ELF-1 (cell line): Measurements from ENCODE around the gene TNIP3.

ENCODE experiments used
- DNase-seq: peaks from one replicate; pipeline ENCODE4 v3.0.0-alpha.2; 2016; ENCODE audit warnings: low read depth, low spot score

TNIP3 gene

GRCh38 chr4:121139533-121140222 lies 24.4 kb downstream of the TNIP3 start:
- no peak for DNase-seq

DNA sequence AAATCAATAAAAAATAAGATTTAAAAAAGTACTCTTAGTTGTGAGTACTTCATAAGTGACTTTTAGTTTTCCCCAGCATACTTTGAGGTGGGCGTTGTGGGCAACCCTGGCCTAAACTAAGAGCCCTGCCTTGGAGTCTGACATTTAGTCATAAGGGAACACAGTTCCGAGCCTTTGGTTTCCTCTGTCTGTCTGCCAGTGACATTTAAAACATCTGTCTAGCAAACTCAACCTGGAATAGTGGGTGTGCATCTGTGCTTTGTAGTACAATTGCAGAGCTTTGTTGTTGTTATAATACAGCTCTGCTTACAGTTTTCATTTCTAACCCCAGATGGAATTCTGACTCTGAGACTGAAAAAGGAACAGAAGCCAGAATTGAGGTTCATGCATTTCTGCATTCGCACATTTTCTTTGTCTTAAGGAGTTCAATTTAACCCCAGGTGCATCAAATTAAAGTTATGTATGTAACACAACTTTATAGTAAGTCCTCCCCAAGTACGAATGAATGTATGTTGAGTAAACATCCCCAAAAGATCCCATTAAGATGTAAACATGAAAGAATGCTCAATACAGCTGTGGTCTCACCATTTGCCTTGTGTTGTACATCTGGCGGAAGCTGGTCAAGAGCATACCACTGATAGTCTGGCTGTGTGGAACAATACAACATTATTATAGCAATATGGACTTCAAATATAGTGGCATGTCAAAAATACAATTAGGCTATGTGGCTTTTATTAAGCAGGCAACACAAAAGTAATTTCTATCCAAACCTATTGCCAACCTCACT lies 25.9 kb downstream of the TNIP3 start:
- DNase-seq, result no peak

GRCh38 chr4:121130326-121130660 lies 33.8 kb downstream of the TNIP3 start:
- DNase-seq, result no peak

DNA sequence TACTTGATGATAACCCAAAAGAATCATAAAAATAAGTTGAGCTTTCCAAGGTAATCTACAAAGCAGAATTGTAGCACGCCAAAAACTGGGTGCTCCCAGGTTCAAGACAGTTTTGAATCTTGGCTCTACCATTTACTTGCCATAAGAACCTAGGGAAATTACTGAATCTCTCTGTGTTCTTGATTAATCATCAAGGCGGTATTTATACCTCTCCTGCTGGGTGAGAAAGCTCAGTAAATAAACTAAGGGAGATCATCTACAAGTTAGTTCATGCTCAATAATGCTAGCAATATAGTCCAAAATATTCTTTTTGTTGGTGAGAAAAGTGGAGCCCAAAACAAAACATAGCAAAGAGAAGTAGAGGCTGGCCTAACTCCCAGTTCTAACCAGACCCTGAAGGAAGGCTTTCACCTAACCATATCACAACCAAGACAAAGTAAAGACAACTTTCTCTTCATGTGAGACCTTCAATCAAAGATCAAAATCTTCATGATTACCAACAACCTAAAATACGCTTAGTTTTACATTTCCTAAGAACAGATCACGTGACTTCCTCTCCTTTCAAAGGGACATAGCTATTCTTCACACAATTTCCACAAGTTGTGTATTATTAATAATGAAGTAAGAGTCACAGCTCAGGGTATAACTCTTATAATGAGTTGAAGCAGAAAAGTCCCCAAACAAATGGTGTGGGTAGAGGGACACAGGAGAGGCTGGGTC lies 34.4 kb downstream of the TNIP3 start:
- no peak for DNase-seq

GRCh38 chr4:121127100-121127499 lies 37.0 kb downstream of the TNIP3 start:
- no peak for DNase-seq

- no peak for DNase-seq
Observed at GRCh38 chr4:121126449-121127006, 37.6 kb downstream of the TNIP3 start.

GRCh38 chr4:121125498-121125885 lies 38.6 kb downstream of the TNIP3 start:
- DNase-seq, result no peak

- DNase-seq, result no peak
Observed at GRCh38 chr4:121122661-121123060, 41.5 kb downstream of the TNIP3 start.

GRCh38 chr4:121119715-121120114 lies 44.4 kb downstream of the TNIP3 start:
- DNase-seq, result no peak

- DNase-seq, result no peak
Observed at GRCh38 chr4:121118344-121118743, 45.8 kb downstream of the TNIP3 start.

- DNase-seq, result no peak
Observed at GRCh38 chr4:121114756-121115155, 49.4 kb downstream of the TNIP3 start.

- DNase-seq, result no peak
Observed at GRCh38 chr4:121112530-121112929, 51.6 kb downstream of the TNIP3 start.

DNA sequence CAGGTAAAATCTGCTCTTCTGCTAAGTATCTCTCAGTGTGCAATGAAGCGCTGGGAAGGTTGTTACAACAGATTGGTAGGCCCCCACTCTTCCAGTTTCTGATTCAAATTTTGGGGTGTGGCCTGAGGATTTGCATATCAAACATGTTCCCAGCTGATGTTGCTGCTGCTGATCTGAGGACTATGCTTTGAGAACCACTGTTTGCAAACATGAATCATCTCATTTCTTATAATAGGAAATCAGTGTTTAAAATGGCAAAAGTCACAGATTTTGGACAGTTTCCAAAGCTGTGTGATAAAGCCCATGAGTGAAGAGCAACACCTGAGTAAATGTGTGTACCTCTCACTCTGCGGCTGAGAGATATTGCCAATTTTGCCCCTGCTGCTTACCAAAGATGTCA lies 55.6 kb downstream of the TNIP3 start:
- no peak for DNase-seq

DNA sequence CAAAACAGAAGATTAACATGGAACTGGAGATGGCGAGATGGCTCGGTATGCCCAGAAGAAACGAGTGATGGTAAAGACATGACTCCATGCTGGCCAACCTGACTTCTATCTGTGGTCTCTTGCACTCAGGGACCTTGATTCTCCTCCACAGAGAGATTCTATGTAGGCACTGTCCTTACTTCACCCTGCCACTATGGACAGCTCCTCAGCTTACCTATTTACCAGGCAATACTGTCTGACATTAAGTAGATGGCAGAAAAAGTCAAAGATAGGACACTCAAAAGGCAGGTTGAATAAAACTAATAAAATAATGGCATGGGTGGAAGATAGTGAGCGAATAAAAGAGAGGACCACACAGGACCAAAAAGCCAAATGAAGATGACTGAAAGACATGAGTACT lies 56.6 kb downstream of the TNIP3 start:
- DNase-seq, result no peak

DNA sequence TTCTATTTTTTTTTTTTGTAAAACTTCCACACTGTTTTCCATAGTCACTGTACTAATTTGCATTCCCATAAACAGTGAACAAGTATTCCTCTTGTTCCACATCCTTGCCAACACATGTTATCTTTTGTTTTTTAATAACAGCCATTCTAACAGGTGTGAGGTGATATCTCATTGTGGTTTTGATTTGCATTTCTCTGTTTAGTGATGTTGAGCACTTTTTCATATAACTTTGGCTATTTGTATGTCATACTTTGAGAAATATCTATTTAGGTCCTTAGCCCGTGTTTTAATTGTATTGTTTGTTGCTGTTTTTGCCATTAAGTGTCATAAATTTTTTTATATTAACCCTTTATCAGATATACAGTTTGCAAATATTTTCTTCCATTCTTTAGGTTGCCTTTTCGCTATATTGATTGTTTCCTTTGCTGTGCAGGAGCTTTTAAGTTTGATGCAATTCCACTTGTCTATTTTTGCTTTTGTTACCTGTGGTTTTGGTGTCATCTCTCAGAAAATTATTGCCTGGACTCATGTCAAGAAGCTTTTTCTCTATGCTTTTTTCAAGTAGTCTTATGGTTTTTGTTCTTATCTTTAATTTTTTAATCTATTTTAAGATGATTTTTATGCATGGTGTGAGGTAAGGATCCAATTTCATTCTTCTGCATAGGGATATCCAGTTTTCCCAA lies 63.9 kb downstream of the TNIP3 start:
- DNase-seq, result no peak

DNA sequence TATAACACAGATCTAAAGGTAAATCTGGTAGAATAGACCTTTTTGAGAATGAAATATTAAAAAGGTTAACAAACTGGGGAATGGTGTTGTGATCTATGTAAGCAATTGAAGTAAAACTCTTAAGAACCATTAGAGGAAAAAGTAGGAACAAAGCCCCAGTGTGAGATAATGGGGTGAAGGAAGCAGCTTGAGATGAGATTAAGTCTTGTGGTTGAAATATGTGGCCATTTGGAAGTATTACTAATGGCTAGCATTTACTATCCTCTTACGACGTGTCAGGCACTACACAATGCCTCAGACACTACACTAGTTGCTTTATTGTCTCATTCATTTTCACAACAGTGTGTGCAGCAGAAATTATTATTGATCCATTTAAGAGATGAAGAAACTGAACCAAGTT lies 65.9 kb downstream of the TNIP3 start:
- DNase-seq, result no peak

DNA sequence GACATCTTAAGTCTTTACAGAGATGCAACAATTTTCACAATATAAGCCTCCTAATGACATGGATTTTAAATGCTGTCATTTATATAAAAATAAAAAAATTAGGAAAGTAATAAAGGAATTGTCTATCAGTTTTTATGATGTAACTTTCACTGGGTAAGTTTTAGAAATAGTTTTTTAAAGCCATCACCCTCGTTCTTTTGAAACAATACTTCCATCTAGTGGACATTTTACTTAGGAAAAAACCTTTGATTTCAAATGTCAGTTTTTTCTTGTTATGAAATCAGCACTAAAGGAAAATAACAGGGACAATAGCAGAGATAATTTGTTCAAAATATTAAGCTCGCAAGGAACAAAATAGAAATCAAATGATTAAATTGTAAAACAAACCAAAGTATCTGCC lies 67.5 kb downstream of the TNIP3 start:
- DNase-seq, result no peak

GRCh38 chr4:121096191-121096590 lies 67.9 kb downstream of the TNIP3 start:
- DNase-seq, result no peak

- DNase-seq, result no peak
Observed at GRCh38 chr4:121094297-121094966, 69.7 kb downstream of the TNIP3 start.

DNA sequence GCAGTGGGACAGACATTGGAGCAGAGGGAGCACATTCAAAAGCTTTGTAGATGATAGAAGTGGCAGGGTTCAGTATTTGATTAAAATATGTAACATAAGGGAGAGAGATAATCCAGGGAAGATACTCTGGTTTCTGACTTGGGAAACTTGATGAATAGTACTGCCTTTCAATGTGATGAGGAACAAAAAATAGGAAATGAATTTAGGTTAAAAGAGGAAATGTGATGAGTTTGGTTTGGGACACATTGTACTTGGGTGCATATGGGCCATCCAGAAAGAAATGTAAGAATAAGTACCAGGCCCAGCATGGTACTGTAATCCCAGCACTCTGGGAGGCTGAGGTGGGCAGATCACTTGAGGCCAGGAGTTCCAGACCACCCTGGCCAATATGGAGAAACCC lies 70.9 kb downstream of the TNIP3 start:
- DNase-seq, result no peak

DNA sequence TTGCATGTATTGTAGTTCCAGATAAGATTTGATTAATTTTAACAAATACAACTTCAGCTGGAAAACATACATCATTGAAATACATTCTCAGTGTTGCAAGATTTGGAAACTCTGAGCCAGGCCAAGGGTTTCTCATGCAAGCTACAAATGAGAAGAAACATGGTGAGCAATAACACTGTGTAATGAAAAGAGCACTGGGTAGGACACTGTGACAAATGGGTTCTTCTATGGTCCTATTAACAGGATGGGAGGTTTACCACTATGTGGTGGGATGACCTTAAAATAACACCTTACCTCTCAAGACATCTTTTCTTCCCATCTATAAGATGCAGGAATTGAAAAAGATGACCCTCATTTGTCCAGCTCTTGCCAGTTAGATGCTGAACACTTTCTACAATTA lies 72.2 kb downstream of the TNIP3 start:
- DNase-seq, result no peak
